ENCODE results near the gene ZEB2.

DNA sequence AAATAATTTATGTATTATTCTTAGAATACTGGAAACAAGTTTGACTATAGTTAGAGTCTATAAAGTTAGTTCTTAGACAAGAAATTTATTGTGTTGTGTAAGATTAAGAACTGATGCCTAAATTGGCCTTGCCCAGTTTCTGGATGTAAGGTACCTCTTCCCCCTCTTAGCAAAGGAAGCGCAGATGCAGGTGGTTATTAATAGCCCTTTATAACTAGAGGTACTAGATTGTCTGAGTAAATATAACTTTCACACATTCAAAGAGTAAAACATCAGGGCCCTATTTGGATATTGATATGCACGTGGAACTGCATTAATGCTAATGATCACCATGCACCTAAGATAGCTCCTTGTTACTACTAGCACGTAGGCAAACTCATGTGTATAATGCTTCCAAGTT, 100.7 kb downstream of the ZEB2 start:
- TF ChIP-seq, protein P1, sequence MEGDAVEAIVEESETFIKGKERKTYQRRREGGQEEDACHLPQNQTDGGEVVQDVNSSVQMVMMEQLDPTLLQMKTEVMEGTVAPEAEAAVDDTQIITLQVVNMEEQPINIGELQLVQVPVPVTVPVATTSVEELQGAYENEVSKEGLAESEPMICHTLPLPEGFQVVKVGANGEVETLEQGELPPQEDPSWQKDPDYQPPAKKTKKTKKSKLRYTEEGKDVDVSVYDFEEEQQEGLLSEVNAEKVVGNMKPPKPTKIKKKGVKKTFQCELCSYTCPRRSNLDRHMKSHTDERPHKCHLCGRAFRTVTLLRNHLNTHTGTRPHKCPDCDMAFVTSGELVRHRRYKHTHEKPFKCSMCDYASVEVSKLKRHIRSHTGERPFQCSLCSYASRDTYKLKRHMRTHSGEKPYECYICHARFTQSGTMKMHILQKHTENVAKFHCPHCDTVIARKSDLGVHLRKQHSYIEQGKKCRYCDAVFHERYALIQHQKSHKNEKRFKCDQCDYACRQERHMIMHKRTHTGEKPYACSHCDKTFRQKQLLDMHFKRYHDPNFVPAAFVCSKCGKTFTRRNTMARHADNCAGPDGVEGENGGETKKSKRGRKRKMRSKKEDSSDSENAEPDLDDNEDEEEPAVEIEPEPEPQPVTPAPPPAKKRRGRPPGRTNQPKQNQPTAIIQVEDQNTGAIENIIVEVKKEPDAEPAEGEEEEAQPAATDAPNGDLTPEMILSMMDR (IDR thresholded peaks at IDR 0.05; ENCODE audit: low read depth, low read length, poor library complexity, severe bottlenecking): no peak
- no peak for TF ChIP-seq EZH2phosphoT487 (IDR thresholded peaks at IDR 0.05; ENCODE audit: borderline replicate concordance, low read length)
